GM12872 (cell line): ENCODE measurements around the gene UBQLN1.

Source experiments
- CTCF ChIP-seq: IDR thresholded peaks from 3 replicates; pipeline ENCODE4 v1.5.1; 2011; ENCODE audit warnings: low read depth, mild to moderate bottlenecking, low read length, moderate library complexity; ENCODE audit not compliant: insufficient read depth

The UBQLN1 gene

GRCh38 chr9:83630938-83631457, 76.8 kb downstream of the UBQLN1 start:
- TF ChIP-seq CTCF: no peak

GRCh38 chr9:83629433-83630104, 78.2 kb downstream of the UBQLN1 start:
- TF ChIP-seq CTCF: no peak

- no peak for TF ChIP-seq CTCF
These were observed 79.2 kb downstream of the UBQLN1 start for GRCh38 chr9:83628540-83628939.

- no peak for TF ChIP-seq CTCF
These were observed 82.6 kb downstream of the UBQLN1 start for GRCh38 chr9:83625178-83625577.

- TF ChIP-seq CTCF: no peak
These were observed 84.1 kb downstream of the UBQLN1 start for GRCh38 chr9:83623679-83624076.

- no peak for TF ChIP-seq CTCF
These were observed 84.6 kb downstream of the UBQLN1 start, which contains the start of gene IDNK for GRCh38 chr9:83622939-83623678. Gene IDNK, plus strand, starts transcription at chr9:83623143. Its CDS starts 29 bp downstream, at chr9:83623172.

GRCh38 chr9:83622433-83622938, 85.3 kb downstream of the UBQLN1 start:
- TF ChIP-seq CTCF: no peak
